ENCODE results near the gene CAMK1D. TPM values are rescaled to one million over a fixed set of nuclear protein-coding genes. Genes with fewer than 3 reads are reported as not detected.
"Not testable (repeated sequence)": the region's sequence is repeated elsewhere in the genome, so short reads cannot be mapped to it uniquely, and the experiment has no call there.

Gene CAMK1D
- total and polyA plus RNA-seq, 2 of the 4 experiments (the other 2 are of a cell fraction), result 5.0 to 5.3 TPM

GRCh38 chr10:12301036-12301435 is 48.3 kb upstream of the CAMK1D start:
- H3K14ac ChIP-seq (replicated peaks; ENCODE audit: low read depth, low read length); POLR2A ChIA-PET (ENCODE audit: unreplicated experiment); H3K27me3 ChIP-seq (ENCODE audit: control insufficient read depth, insufficient read depth, low read length); H2BK15ac ChIP-seq (ENCODE audit: low read depth, low read length); H2BK5ac ChIP-seq (ENCODE audit: low read depth, low read length, poor library complexity, severe bottlenecking); H2AK5ac ChIP-seq (ENCODE audit: low read depth, low read length); H4K91ac ChIP-seq (ENCODE audit: insufficient read depth, low read depth, low read length); H4K5ac ChIP-seq (ENCODE audit: low read depth, low read length); intact Hi-C loops (cut with micrococcal nuclease); DNase-seq; H3K27ac ChIP-seq (ENCODE audit: insufficient read depth, low read length); H3K18ac ChIP-seq (ENCODE audit: low read depth, low read length); BruUV-seq (replicated peaks); H3K36me3 ChIP-seq (ENCODE audit: control insufficient read depth, insufficient read depth, low read length); H3K79me1 ChIP-seq (ENCODE audit: low read depth in 1 of 2, low read length in 2 of 2); H3K4me2 ChIP-seq (ENCODE audit: low read depth, low read length); H3K9ac ChIP-seq (ENCODE audit: low read depth, low read length); CTCF ChIA-PET; H2BK120ac ChIP-seq (ENCODE audit: low read depth, low read length); H2BK20ac ChIP-seq (ENCODE audit: low read depth, low read length); H3K9me3 ChIP-seq (ENCODE audit: control insufficient read depth, insufficient read depth, low read length); H3K9me1 ChIP-seq (ENCODE audit: insufficient read depth, low read length); H3K4ac ChIP-seq (ENCODE audit: low read depth, low read length); H3K4me1 ChIP-seq (ENCODE audit: control insufficient read depth, insufficient read depth, low read length); H4K8ac ChIP-seq (ENCODE audit: low read depth in 2 of 2, low read length in 2 of 2); H2AK9ac ChIP-seq (replicated peaks; ENCODE audit: low read depth, low read length, poor library complexity); dilution Hi-C loops (cut with HindIII; ENCODE audit: low sequenced_read_pairs, unreplicated experiment); H3K56ac ChIP-seq (ENCODE audit: extremely low read depth, insufficient read depth, low read length); in situ Hi-C loops (cut with MboI; ENCODE audit: low sequenced_read_pairs); H4K20me1 ChIP-seq (ENCODE audit: insufficient read depth, low read length); H3K23ac ChIP-seq (ENCODE audit: low read depth, low read length); ATAC-seq (ENCODE audit: low read depth); H3K4me3 ChIP-seq (ENCODE audit: insufficient read depth, low read depth, low read length); H2AFZ ChIP-seq (replicated peaks; ENCODE audit: low read length, poor library complexity): not testable (repeated sequence)
- WGBS, 2 experiments (ENCODE audit: extremely low coverage in 2 of 2, insufficient read length in 1 of 2), result no CpG with 5 or more reads among the region's 4 CpGs

Data from IMR-90 (cell line).